Mucosa of stomach (tissue), 1 donor: ENCODE measurements around the gene GAK.

Experiments
- H3K27me3 ChIP-seq: one replicate; pipeline ENCODE4 v1.7.0; 2013; ENCODE audit warnings: mild to moderate bottlenecking, low read length; ENCODE audit not compliant: control insufficient read depth, insufficient read depth
- H3K36me3 ChIP-seq: one replicate; pipeline ENCODE4 v1.7.0; 2013; ENCODE audit warnings: low read length; ENCODE audit not compliant: control insufficient read depth, insufficient read depth
- H3K4me1 ChIP-seq: one replicate; pipeline ENCODE4 v1.7.0; 2013; ENCODE audit warnings: mild to moderate bottlenecking, low read length; ENCODE audit not compliant: control insufficient read depth, insufficient read depth
- H3K4me3 ChIP-seq: one replicate; pipeline ENCODE4 v1.7.0; 2013; ENCODE audit warnings: low read length
- H3K9ac ChIP-seq: one replicate; pipeline ENCODE4 v1.7.0; 2013; ENCODE audit warnings: mild to moderate bottlenecking, low read length, moderate library complexity
- H3K9me3 ChIP-seq: one replicate; pipeline ENCODE4 v1.7.0; 2013; ENCODE audit warnings: mild to moderate bottlenecking, low read length, moderate library complexity; ENCODE audit not compliant: control insufficient read depth
- donor health status: Pancreatic carcinoma.

Gene GAK

GRCh38 chr4:961351-962230, 29.5 kb upstream of the GAK start:
- Histone ChIP-seq H3K9ac (no peak overlapping the region), H3K9me3 (no peaks in the 10 kb centered on the region), H3K27me3 (no peaks in the 10 kb centered on the region), H3K4me3 (no peak overlapping the region), H3K4me1 (peaks cover 12% of the 10 kb centered on the region), H3K36me3 (peaks cover 12% of the 10 kb centered on the region)

- no peaks in the 10 kb centered on the region for H3K27me3 ChIP-seq
- no peak overlapping the region for H3K4me3 ChIP-seq
- H3K9ac ChIP-seq = no peak overlapping the region
- H3K9me3 ChIP-seq = no peaks in the 10 kb centered on the region
- H3K36me3 ChIP-seq = peaks cover 12% of the 10 kb centered on the region
- H3K4me1 ChIP-seq = peaks cover 12% of the 10 kb centered on the region
Observed at GRCh38 chr4:960636-961350, 28.7 kb upstream of the GAK start.

- H3K27me3 ChIP-seq = no peaks in the 10 kb centered on the region
- H3K9me3 ChIP-seq = no peaks in the 10 kb centered on the region
- H3K9ac ChIP-seq = no peak overlapping the region
- no peak overlapping the region for H3K4me3 ChIP-seq
- peaks cover 12% of the 10 kb centered on the region for H3K36me3 ChIP-seq
- H3K4me1 ChIP-seq = peaks cover 12% of the 10 kb centered on the region
Observed at GRCh38 chr4:960140-960635, 28.1 kb upstream of the GAK start.

GRCh38 chr4:959338-960139, 27.4 kb upstream of the GAK start:
- no peak overlapping the region for H3K4me3 ChIP-seq
- H3K4me1 ChIP-seq = peaks cover 12% of the 10 kb centered on the region
- no peaks in the 10 kb centered on the region for H3K9me3 ChIP-seq
- H3K9ac ChIP-seq = no peak overlapping the region
- no peaks in the 10 kb centered on the region for H3K27me3 ChIP-seq
- H3K36me3 ChIP-seq = peaks cover 12% of the 10 kb centered on the region

- no peaks in the 10 kb centered on the region for H3K9me3 ChIP-seq
- H3K9ac ChIP-seq = no peak overlapping the region
- peaks cover 12% of the 10 kb centered on the region for H3K4me1 ChIP-seq
- no peaks in the 10 kb centered on the region for H3K27me3 ChIP-seq
- H3K4me3 ChIP-seq = no peak overlapping the region
- peaks cover 12% of the 10 kb centered on the region for H3K36me3 ChIP-seq
Observed at GRCh38 chr4:958696-959337, 26.7 kb upstream of the GAK start.

GRCh38 chr4:958314-958665, 26.2 kb upstream of the GAK start:
- Histone ChIP-seq H3K36me3 (peaks cover 12% of the 10 kb centered on the region), H3K27me3 (no peaks in the 10 kb centered on the region), H3K4me3 (no peak overlapping the region), H3K9ac (no peak overlapping the region), H3K4me1 (peaks cover 7% of the 10 kb centered on the region), H3K9me3 (no peaks in the 10 kb centered on the region)

GRCh38 chr4:957581-958313, 25.6 kb upstream of the GAK start:
- no peaks in the 10 kb centered on the region for H3K27me3 ChIP-seq
- no peak overlapping the region for H3K9ac ChIP-seq
- peaks cover 12% of the 10 kb centered on the region for H3K36me3 ChIP-seq
- no peak overlapping the region for H3K4me3 ChIP-seq
- peaks cover 4% of the 10 kb centered on the region for H3K4me1 ChIP-seq
- no peaks in the 10 kb centered on the region for H3K9me3 ChIP-seq

GRCh38 chr4:957231-957580, 25.1 kb upstream of the GAK start:
- no peak overlapping the region for H3K9ac ChIP-seq
- no peaks in the 10 kb centered on the region for H3K27me3 ChIP-seq
- peaks cover 12% of the 10 kb centered on the region for H3K36me3 ChIP-seq
- H3K4me1 ChIP-seq = peaks cover 4% of the 10 kb centered on the region
- H3K9me3 ChIP-seq = no peaks in the 10 kb centered on the region
- no peak overlapping the region for H3K4me3 ChIP-seq

GRCh38 chr4:956531-957230, 24.6 kb upstream of the GAK start:
- H3K4me3 ChIP-seq = no peak overlapping the region
- peaks cover 2% of the 10 kb centered on the region for H3K4me1 ChIP-seq
- peaks cover 12% of the 10 kb centered on the region for H3K36me3 ChIP-seq
- H3K9ac ChIP-seq = no peak overlapping the region
- no peaks in the 10 kb centered on the region for H3K27me3 ChIP-seq
- H3K9me3 ChIP-seq = no peaks in the 10 kb centered on the region

GRCh38 chr4:955931-956381, 23.8 kb upstream of the GAK start:
- Histone ChIP-seq H3K9me3 (no peaks in the 10 kb centered on the region), H3K4me3 (no peak overlapping the region), H3K27me3 (no peaks in the 10 kb centered on the region), H3K9ac (no peak overlapping the region), H3K4me1 (no peaks in the 10 kb centered on the region), H3K36me3 (peaks cover 12% of the 10 kb centered on the region)
